HFFc6 (cell line): Measurements from ENCODE around the gene OR8B12. TPM values are rescaled to one million over a fixed set of nuclear protein-coding genes. Genes with fewer than 3 reads are reported as not detected.
"Not testable (repeated sequence)": the region's sequence is repeated elsewhere in the genome, so short reads cannot be mapped to it uniquely, and the experiment has no call there.

Experiments
- DNase-seq: peaks from one replicate; pipeline ENCODE4 v3.0.0-alpha.2; 2018
- H3K27ac Mint-ChIP-seq: 2 replicates; pipeline ENCODE4 v1.8.0; 2020; ENCODE audit warnings: mild to moderate bottlenecking, mixed read lengths
- H3K27me3 Mint-ChIP-seq: 2 replicates; pipeline ENCODE4 v1.8.0; 2021; ENCODE audit warnings: mild to moderate bottlenecking, moderate library complexity, mixed read lengths; ENCODE audit not compliant: insufficient read depth
- H3K36me3 Mint-ChIP-seq: 2 replicates; pipeline ENCODE4 v1.8.0; 2021; ENCODE audit warnings: low read depth, mixed read lengths
- H3K4me1 Mint-ChIP-seq: 2 replicates; pipeline ENCODE4 v1.8.0; 2020; ENCODE audit warnings: low read depth, mixed read lengths
- H3K4me3 Mint-ChIP-seq: 2 replicates; pipeline ENCODE4 v1.8.0; 2020; ENCODE audit warnings: mild to moderate bottlenecking, moderate library complexity, mixed read lengths
- H3K9me3 Mint-ChIP-seq: 2 replicates; pipeline ENCODE4 v1.8.0; 2020; ENCODE audit warnings: mild to moderate bottlenecking, mixed read lengths
- CTCF ChIP-seq: fragments of 200-600 bp; sonication (generic); IDR thresholded peaks from 2 replicates; pipeline ENCODE4 v1.5.0; 2021; ENCODE audit warnings: antibody characterized with exemption, mild to moderate bottlenecking
- total RNA-seq, 6 experiments: library from RNA; stranded (reverse); fragmentation: NEBNext Ultra II Directional; extraction: Animal tissue kit (Norgen Biotek cat#: 25700); gene quantifications; 2 replicates in 1 of 6; 3 replicates in 5 of 6; pipeline ENCODE4 v1.2.3, GENCODE V29; 2021

Gene OR8B12
- total RNA-seq, 6 experiments from 2014 or later, result not detected

GRCh38 chr11:124517314-124517713, 26.1 kb downstream of the OR8B12 start:
- no peak for DNase-seq
- TF ChIP-seq CTCF, result no peak
- H3K9me3 Mint-ChIP-seq, result no peaks in the 10 kb centered on the region; the same call in none of the 2 replicates
- H3K36me3 Mint-ChIP-seq, result no peaks in the 10 kb centered on the region
- no peak overlapping the region for H3K27ac Mint-ChIP-seq
- no peak overlapping the region for H3K4me3 Mint-ChIP-seq
- H3K4me1 Mint-ChIP-seq, result no peaks in the 10 kb centered on the region
- H3K27me3 Mint-ChIP-seq, result peaks cover 2% of the 10 kb centered on the region; the same call in 1 of the 2 replicates

GRCh38 chr11:124514675-124515074, 28.8 kb downstream of the OR8B12 start:
- not testable (repeated sequence) for H3K27me3 Mint-ChIP-seq

GRCh38 chr11:124514131-124514530, 29.3 kb downstream of the OR8B12 start:
- Mint-ChIP-seq H3K4me3 (no peak overlapping the region), H3K4me1 (no peaks in the 10 kb centered on the region), H3K36me3 (no peaks in the 10 kb centered on the region), H3K27me3 (peaks cover 2% of the 10 kb centered on the region; the same call in 1 of the 2 replicates), H3K9me3 (no peaks in the 10 kb centered on the region; the same call in none of the 2 replicates), H3K27ac (no peak overlapping the region)
- no peak for TF ChIP-seq CTCF
- DNase-seq, result no peak

More at GRCh38 chr11:124514675-124515074, 28.8 kb downstream of the OR8B12 start:
- not testable (repeated sequence) for DNase-seq, H3K27ac Mint-ChIP-seq, H3K4me3 Mint-ChIP-seq, H3K36me3 Mint-ChIP-seq, H3K9me3 Mint-ChIP-seq, H3K4me1 Mint-ChIP-seq

GRCh38 chr11:124511745-124512144, 31.7 kb downstream of the OR8B12 start:
- H3K27me3 Mint-ChIP-seq, result peaks cover 2% of the 10 kb centered on the region; the same call in 1 of the 2 replicates

GRCh38 chr11:124510279-124510678, 33.2 kb downstream of the OR8B12 start:
- Mint-ChIP-seq H3K27me3 (no peaks in the 10 kb centered on the region), H3K4me1 (no peaks in the 10 kb centered on the region), H3K27ac (no peak overlapping the region), H3K36me3 (no peaks in the 10 kb centered on the region), H3K9me3 (no peaks in the 10 kb centered on the region; the same call in none of the 2 replicates), H3K4me3 (no peak overlapping the region)
- no peak for TF ChIP-seq CTCF
- DNase-seq, result no peak

More at GRCh38 chr11:124511745-124512144, 31.7 kb downstream of the OR8B12 start:
- Mint-ChIP-seq H3K27ac (no peak overlapping the region), H3K9me3 (no peaks in the 10 kb centered on the region; the same call in none of the 2 replicates), H3K36me3 (no peaks in the 10 kb centered on the region), H3K4me1 (no peaks in the 10 kb centered on the region), H3K4me3 (no peak overlapping the region)
- TF ChIP-seq CTCF, result no peak
- no peak for DNase-seq

GRCh38 chr11:124499711-124500110, 43.7 kb downstream of the OR8B12 start:
- peaks cover 25% of the 10 kb centered on the region for H3K9me3 Mint-ChIP-seq

More at GRCh38 chr11:124499711-124500110, 43.7 kb downstream of the OR8B12 start:
- no peak for TF ChIP-seq CTCF
- no peak for DNase-seq
- no peaks in the 10 kb centered on the region for H3K36me3 Mint-ChIP-seq
- no peak overlapping the region for H3K27ac Mint-ChIP-seq
- peaks cover 4% of the 10 kb centered on the region for H3K27me3 Mint-ChIP-seq
- no peaks in the 10 kb centered on the region for H3K4me1 Mint-ChIP-seq
- H3K4me3 Mint-ChIP-seq, result no peak overlapping the region
